B cell (primary cell): Measurements from ENCODE around the gene CHRNA4.

Experiments used
- CTCF ChIP-seq: fragments of 200-600 bp; IDR thresholded peaks from one replicate; pipeline ENCODE4 v1.8.0; 2022; ENCODE audit warnings: antibody characterized with exemption, mild to moderate bottlenecking
- EZH2 ChIP-seq: IDR thresholded peaks from 2 replicates; pipeline ENCODE4 v1.6.1; 2012; ENCODE audit warnings: borderline replicate concordance, low read depth, mild to moderate bottlenecking, moderate library complexity, low read length; ENCODE audit not compliant: insufficient read depth, poor library complexity, severe bottlenecking

- no peak for TF ChIP-seq CTCF
- TF ChIP-seq EZH2, result no peak
Measured at GRCh38 chr20:63346131-63347080, 14.7 kb downstream of the CHRNA4 start.
